Embryonic facial prominence (tissue), 1 donor: ENCODE results near the gene LSR.

Experiments used
- DNase-seq: peaks from one replicate; pipeline ENCODE4 v3.0.0-alpha.2; 2016; ENCODE audit errors: extremely low spot score

LSR gene

DNA sequence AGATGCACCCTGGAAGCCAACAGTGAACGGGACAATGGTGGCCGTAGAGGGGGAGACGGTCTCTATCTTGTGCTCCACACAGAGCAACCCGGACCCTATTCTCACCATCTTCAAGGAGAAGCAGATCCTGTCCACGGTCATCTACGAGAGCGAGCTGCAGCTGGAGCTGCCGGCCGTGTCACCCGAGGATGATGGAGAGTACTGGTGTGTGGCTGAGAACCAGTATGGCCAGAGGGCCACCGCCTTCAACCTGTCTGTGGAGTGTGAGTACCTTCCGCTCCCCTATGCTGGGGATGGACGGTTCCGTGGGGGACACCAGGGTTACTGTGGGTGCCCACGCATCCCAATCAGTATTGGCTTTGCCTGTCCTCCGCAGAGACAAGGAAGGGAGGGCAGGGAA, 53.6 kb downstream of the LSR start:
- no peak for DNase-seq

DNA sequence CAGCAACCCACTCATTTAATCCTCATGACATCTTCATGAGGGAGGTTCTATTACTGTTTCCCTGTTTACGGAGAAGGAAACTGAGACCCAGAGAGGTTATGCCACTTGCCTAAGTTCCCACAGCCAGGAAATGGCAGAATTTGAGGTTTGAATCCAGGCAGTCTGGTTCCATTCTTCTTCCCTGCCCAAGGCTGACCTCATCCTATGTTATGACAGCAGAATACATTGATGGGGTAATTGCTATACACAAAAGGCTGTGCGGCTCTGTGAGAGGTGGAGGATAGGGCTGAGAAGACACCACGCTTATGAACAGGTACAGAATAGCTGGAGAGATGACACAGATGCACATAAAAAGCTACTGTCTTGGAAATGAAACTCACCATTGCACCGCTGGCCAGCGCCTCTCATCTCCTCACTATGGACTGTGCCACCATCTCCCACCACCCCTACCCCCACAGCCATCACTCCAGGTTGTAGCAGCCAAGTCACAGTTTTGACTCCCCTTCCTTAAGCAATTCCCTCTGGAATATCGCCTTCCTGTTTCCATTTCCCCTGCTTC, 54.6 kb downstream of the LSR start:
- DNase-seq: no peak

DNA sequence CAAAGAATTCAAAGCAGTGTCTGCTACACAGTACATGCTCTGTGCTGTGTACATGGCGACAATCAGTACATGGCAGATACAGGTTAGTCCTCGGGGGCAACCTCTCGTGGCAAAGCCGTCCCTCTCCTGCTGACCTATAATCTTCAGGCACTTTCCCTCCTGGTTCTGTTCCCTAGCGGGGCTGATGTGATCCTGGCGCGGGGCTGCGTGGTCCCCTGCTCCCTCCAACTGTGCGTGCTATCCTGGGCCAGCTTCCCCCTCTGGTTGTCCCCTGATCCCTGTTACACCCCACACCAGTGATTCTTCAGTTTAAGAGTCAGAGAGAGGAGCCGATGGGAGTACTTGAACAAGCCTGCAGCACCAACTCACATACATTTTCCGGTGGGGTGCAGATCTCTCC, 55.2 kb downstream of the LSR start:
- no peak for DNase-seq

DNA sequence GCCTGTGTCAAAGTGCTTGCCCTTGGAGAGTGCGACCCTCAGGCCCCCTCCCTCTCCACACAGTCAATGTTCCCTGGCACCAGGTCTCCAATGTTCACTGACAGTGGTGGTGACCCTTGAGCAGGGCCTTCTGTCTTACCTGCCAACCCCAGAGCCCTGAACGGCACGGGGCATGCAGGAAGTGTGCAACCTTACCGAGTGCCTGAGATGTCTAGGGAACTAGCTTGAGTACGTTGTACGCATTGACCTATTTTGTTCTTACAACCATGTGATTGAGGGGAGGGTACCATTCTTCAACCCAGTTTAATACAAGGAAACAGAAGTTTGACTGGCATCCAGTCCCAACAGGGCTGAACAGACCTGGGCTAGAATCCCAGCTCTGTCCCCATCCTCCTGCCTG, 56.4 kb downstream of the LSR start:
- DNase-seq: no peak

DNA sequence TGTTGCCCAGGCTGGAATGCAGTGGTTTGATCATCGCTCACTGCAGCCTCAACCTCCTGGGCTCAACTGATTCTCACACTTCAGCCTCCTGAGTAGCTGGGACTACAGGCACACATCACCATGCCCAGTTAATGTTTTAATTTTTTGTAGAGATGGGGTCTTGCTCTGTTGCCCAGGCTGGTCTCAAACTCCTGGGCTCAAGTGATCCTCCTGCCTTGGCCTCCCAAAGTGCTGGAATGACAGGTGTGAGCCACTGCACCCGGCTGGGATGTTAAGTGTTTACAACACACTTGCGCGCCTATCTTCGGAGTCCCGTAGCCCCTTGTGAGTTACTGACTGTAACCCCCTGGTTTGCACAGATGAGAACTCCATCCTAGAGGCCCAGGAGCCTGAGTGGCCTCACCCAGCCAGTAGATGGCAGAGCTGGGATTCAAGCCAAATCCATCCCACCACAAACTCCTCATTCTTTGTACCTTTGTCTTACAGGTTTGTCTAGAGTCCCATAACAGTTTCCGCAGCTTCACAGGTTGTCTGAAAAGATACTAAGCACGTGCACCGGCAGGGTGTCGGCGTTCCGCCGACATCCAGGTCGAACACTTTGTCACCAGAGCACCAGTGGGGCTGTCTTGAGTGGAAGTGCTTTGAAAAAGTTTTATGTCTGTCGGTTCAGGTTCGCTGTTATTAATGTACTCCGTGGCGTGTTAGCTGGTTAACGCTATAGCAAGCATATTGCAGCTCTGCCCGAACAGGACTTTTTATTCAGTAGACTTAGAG, 57.9 kb downstream of the LSR start:
- no peak for DNase-seq

DNA sequence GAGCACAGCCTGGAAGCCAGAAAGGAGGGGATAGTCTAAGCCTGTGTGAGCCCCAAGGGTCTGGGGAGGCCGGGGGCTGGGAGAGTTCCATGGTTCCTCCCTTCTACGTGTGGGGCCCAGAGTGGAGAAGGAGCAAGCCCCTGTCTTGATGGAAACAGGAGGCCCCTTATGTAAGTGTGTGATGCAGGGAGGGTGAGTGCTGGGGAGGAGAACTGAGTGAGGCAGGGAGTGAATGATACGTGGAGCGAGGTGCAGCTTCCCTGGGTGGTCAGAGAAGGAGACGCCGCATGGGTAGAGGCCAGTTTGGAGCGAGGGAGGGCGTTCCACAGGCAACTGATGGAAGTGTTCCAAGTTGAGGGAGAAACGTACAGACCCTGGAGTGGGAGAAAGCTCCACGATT, 59.1 kb downstream of the LSR start:
- no peak for DNase-seq

DNA sequence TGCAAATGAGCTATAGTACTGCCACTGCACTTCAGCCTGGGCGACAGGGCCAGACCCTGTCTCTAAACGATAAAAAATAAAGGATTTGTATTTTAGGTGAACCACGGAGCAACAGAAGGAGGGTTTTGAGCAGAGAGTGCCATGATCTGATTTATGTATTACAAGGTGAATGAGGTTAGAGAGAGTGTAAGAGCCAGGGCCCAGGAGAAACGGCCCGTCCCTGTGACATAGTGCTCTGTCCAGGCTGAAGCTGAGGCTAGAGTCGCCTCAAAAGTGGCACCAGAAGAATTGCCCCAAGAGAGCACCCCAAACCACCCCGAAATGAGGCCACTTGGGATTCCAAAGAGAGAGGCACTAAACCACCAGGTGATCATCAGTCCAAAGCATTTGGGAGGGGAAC, 60.1 kb downstream of the LSR start:
- DNase-seq: no peak

DNA sequence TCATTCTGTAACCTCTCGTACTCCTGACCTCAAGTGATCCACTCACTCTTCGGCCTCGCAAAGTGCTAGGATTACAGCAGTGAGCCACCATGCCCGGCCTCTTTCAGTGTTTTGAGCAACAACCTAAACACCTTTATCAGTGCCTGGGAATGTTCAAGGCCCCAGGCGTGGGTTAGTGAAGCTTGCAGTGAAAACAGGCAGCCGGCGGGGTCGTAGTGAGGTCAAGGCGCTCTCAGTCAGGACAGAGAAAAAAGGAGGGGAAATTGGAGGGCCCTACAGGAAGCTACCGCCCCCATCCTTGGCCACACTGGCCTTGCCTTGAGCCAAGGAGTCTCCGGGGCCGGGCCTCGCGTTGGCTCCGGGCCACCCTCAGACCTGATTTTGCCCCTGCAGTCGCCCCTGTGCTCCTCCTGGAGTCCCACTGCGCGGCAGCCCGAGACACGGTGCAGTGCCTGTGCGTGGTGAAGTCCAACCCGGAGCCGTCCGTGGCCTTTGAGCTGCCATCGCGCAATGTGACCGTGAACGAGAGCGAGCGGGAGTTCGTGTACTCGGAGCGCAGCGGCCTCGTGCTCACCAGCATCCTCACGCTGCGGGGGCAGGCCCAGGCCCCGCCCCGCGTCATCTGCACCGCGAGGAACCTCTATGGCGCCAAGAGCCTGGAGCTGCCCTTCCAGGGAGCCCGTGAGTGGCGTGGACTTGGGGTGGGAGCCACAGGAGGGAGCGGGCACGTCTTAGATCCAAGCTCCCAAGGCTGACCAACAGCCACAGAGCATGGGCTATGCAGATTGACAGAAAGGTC, 60.9 kb downstream of the LSR start:
- DNase-seq: no peak

DNA sequence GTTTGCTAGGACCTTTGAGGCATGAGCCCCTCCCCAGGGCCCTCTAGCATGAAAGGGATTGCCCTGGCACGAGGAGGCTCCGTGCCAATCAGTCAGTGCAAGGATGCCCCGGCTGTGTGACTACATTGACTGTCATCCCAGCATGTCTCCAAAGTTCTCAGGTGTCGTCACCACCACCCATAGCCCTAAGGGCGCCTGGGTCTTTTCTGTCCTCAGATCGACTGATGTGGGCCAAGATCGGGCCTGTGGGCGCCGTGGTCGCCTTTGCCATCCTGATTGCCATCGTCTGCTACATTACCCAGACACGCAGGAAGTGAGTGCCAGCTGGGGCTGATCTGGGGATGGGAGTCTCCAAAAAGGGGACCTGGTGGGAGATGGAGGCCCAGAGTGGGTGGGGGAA, 61.5 kb downstream of the LSR start:
- DNase-seq: no peak

DNA sequence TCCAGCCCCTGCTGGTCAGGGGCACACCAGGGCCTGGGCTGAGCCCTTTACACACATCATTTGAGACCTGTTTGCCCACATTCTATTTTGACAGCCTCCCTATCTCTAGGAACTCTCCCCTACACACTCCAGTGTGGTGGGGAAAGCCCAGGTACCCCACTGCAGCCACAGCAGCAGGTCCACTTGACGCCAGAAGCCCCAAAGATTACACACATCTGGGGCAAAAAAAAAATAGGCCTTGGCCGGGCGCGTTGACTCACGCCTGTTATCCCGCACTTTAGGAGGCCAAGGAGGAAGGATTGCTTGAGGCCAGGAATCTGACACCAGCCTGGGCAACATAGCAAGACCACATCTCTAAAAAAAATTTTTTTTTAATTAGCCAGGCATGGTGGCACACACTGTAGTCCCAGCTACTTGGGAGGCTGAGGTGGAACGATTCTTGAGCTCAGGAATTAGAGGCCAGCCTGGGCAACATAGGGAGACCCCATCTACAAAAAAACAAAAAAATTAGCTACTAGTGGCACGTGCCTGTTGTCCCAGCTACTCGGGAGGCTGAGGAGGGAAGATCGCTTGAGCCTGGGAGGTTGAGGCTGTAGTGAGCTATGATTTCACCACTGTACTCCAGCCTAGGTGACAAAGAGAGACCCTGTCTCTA, 62.1 kb downstream of the LSR start:
- no peak for DNase-seq

DNA sequence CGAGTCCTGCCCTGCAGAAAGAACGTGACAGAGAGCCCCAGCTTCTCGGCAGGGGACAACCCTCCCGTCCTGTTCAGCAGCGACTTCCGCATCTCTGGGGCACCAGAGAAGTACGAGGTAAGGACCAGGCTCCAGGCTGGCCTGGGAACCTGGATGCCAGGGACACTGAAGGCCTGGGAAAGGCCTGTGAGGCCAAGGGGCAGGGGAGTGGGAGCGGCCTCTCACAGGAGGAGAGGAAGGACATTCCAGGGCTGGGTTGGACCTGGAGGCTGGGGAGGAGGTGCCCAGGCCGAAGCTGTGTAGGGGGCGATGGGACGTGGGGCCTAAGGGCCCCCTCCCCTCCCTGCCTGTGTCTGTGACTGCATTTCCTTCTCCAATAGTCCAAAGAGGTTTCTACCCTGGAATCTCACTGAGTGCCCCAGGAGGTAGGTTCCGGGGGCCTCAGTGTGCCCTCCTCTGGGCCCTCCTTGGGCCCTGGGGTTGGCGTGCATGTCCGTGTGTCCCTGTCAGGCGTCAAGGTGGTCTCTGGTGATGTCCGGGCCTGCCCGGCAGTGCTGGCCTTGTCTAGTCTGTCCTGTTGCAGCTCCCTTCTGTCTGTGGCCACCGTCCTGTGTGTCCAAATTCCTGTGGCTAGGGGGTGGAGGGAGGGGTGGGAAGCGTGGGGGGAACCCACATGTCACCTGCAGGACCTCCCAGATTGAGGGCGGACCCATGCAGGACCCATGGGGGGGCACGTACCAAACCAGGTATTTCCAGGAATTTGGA, 63.3 kb downstream of the LSR start:
- DNase-seq: no peak

DNA sequence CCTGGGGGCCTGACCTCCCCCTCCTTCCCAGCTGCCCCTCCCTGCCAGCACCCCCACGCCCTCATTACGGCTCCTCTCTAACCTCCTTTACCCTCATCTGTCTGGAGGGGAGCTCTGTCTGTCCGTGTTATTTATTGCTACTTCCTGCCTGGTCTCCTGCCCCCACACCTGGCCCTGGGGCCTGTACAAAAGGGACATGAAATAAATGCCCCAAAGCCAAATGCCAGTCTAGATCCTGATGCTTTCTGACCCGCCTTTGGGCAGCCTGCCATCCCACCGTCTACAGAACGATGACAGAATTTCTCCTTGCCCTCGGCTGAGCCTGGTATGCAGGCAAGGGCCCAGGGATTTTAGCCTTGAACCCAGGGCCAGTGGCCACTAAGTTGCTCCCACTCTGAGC, 64.8 kb downstream of the LSR start:
- no peak for DNase-seq

DNA sequence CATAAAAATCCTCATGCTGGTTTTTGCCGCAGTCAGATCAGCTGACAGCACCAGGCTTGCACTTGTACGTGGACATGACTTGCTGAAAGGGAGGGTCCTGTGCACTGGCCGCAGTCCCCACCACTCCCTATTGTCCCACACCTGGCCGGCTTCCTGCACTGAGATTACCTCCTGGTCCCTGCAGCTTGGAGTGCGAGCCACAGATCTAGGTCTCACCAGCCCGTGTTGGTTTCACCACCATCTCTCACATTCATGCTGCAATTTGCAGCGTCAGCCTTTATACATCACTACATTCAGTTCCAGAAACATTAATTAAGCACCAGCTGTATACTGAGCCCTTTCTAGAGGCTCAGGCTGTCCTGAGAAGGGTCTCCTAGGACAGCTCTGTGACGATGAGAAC, 65.2 kb downstream of the LSR start:
- no peak for DNase-seq

DNA sequence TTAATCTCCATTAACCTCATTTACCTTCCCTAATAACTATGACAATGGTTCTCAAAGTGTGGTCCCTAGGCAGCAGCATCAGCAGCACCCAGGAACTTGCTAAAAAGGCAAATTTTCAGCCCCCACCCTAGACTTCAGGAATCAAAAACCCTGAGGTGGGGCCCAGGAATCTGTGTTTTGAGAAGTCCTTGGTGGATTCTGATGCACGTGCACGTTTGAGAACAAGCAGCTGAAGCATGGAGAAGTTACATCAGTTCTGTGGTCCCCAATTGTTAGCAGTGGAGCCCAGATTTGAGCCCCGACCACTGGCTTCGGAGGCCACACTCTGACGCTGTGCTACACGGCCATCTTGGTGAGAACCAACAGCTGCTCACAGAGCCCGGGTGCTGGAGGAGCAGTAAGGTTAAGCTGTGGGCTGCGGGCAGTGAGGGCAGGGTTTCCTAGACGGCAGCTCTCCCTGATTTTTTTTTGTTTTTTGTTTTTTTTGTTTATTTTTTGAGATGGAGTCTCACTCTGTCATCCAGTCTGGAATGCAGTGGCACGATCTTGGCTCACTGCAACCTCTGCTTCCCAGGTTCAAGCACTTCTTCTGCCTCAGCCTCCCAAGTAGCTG, 66.2 kb downstream of the LSR start:
- DNase-seq: no peak

DNA sequence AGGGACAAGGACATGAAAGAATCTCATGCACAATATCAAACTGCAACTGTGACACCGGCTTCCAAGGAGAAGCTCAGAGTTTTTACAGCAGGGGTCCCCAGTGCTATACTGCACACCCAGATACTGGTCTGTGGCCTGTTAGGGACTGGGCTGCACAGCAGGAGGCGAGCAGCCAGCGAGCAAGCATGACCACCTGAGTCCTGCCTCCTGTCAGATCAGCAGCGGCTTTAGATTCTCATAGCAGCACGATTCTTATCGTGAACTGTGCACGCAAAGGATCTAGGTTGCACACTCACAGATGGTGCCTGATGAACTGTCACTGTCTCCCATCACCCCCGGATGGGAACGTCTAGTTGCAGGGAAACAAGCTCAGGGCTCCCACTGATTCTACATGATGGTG, 67.1 kb downstream of the LSR start:
- DNase-seq: no peak

DNA sequence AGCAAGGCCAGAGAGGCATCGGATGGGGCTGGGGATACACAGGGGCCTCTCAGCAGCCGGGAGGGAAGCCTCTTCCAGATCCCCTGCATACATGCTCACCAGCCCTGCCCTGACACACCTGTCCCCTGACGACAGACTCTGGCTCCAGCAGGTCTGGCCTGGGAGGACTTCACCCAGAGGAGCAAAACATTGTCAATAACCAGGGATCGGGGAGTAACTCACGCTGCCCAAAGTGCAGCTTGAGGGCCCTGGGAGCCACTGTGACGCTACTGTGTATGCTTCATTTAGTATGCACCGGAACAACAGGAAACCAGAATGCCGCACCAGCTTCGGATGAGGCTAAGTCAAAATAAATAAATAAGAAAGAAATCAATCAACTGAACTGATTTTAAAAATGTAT, 67.8 kb downstream of the LSR start:
- no peak for DNase-seq
